ENCODE data around the gene C1QL4. TPM values are rescaled to one million over a fixed set of nuclear protein-coding genes. Genes with fewer than 3 reads are reported as not detected.

Gene C1QL4
- total and polyA plus RNA-seq, 2 of the 8 experiments (the other 6 are each of a cell fraction or from before 2014, with no cell fraction given): 0.28 to 0.63 TPM

DNA sequence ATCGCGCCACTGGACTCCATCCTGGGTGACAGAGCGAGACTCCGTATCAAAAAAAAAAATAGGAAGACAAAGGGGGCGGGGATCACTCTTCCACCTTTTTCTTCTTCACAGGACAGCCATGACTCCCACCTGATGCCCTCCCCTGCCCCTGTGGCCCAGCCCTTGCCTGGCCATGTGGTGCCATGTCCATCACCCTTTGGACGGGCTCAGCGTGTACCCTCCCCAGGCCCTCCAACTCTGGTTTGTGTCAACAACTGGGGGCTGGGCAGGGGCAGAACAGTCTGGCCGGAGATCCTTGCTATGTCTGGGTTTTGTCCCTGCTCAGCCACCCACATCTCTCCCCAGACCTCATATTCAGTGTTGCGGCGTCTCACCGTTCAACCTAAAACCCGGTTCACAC, 8.2 kb downstream of the C1QL4 start:
- Histone ChIP-seq H3K23me2 (ENCODE audit: low read depth, low read length) (peaks cover 2% of the 10 kb centered on the region; the same call in 1 of the 2 replicates), H2AK5ac (ENCODE audit: low read depth, low read length) (no peak overlapping the region), H2BK5ac (ENCODE audit: low read depth, low read length) (no peak overlapping the region), H3K36me3 (ENCODE audit: control insufficient read depth in 2 of 4, insufficient read depth in 4 of 4, low read length in 3 of 4) (peaks cover 5 to 37% (median 23%) of the 10 kb centered on the region in 4 experiments; a peak in 7 of 8 replicates), H2BK20ac (ENCODE audit: low read length) (no peak overlapping the region), H3K79me1 (ENCODE audit: low read depth, low read length) (no peaks in the 10 kb centered on the region; the same call in 1 of the 2 replicates), H3K18ac (ENCODE audit: extremely low read depth, low read length) (no peak overlapping the region), H4K91ac (replicated peaks; ENCODE audit: insufficient read length, low read length) (no peak overlapping the region), H4K8ac (ENCODE audit: extremely low read depth, insufficient read depth, low read length) (no peak overlapping the region), H3K79me2 (ENCODE audit: control insufficient read depth in 1 of 2, insufficient read depth in 2 of 2, low read length in 2 of 2) (peaks cover 0 to 3% of the 10 kb centered on the region in 2 experiments; a peak in 1 of 4 replicates), H3K23ac (ENCODE audit: insufficient read length) (no peak overlapping the region), H4K20me1 (replicated peaks in 1 of 2; ENCODE audit: control insufficient read depth in 1 of 2, insufficient read depth in 2 of 2, low read length in 2 of 2) (peaks cover 6 to 8% of the 10 kb centered on the region in 2 experiments), H3K27ac (ENCODE audit: low read depth, low read length) (no peak overlapping the region), H3K56ac (replicated peaks; ENCODE audit: insufficient read length, low read depth, low read length) (no peak overlapping the region), H3K4me2 (ENCODE audit: insufficient read depth in 1 of 2, low read depth in 2 of 2, low read length in 2 of 2) (no peak overlapping the region), H3K9ac (replicated peaks in 1 of 4; ENCODE audit: extremely low read depth in 1 of 4, low read depth in 3 of 4, low read length in 3 of 4) (no peak overlapping the region), H3K14ac (ENCODE audit: insufficient read length) (no peak overlapping the region), H3K27me3 (replicated peaks in 1 of 4; ENCODE audit: control insufficient read depth in 3 of 4, extremely low read depth in 1 of 4, insufficient read depth in 3 of 4, low read length in 3 of 4) (peaks cover 8 to 22% (median 16%) of the 10 kb centered on the region in 4 experiments; a peak in 6 of 7 replicates), H2BK15ac (ENCODE audit: low read length) (no peak overlapping the region), H4K5ac (ENCODE audit: insufficient read length, low read depth, low read length) (no peak overlapping the region), H3K4me1 (replicated peaks in 1 of 4; ENCODE audit: control insufficient read depth in 3 of 4, insufficient read depth in 4 of 4, low read length in 3 of 4) (peaks cover 0 to 3% (median 2%) of the 10 kb centered on the region in 4 experiments; a peak in 4 of 7 replicates), H2BK12ac (ENCODE audit: low read depth, low read length) (no peak overlapping the region), H2AFZ (ENCODE audit: low read length) (no peak overlapping the region), H2BK120ac (replicated peaks; ENCODE audit: low read depth, low read length) (no peak overlapping the region), H3K9me3 (ENCODE audit: insufficient read depth in 2 of 2, low read depth in 1 of 2, low read length in 1 of 2) (no peaks in the 10 kb centered on the region), H3K4ac (replicated peaks; ENCODE audit: insufficient read length, low read depth, low read length) (no peak overlapping the region), H3K4me3 (ENCODE audit: extremely low read depth in 1 of 4, insufficient read depth in 2 of 4, low read depth in 3 of 4, low read length in 4 of 4) (no peak overlapping the region)
- TF ChIP-seq, protein P1, sequence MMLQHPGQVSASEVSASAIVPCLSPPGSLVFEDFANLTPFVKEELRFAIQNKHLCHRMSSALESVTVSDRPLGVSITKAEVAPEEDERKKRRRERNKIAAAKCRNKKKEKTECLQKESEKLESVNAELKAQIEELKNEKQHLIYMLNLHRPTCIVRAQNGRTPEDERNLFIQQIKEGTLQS (IDR thresholded peaks at IDR 0.05; ENCODE audit: insufficient read depth, low read depth, low read length): no peak
- TF ChIP-seq GTF2F1 (IDR thresholded peaks at IDR 0.05; ENCODE audit: borderline replicate concordance, low read depth, low read length) (no peak), SP1 (IDR thresholded peaks at IDR 0.05; ENCODE audit: low read depth, low read length) (no peak), CHD1 (IDR thresholded peaks at IDR 0.05; ENCODE audit: low read depth, low read length) (no peak), SAP30 (IDR thresholded peaks at IDR 0.05; ENCODE audit: insufficient read depth, insufficient replicate concordance, low read length) (no peak), ZNF274 (IDR thresholded peaks at IDR 0.05; ENCODE audit: borderline replicate concordance, extremely low read depth, low read length) (no peak), RFX5 (IDR thresholded peaks at IDR 0.05; ENCODE audit: borderline replicate concordance, low read depth, low read length) (no peak), ASH2L (IDR thresholded peaks at IDR 0.05; ENCODE audit: low read length) (no peak), EZH2 (IDR thresholded peaks at IDR 0.05; ENCODE audit: low read depth, low read length, severe bottlenecking) (no peak), SIRT6 (IDR thresholded peaks at IDR 0.05; ENCODE audit: low read length) (no peak)
- TF ChIP-seq, protein P2, sequence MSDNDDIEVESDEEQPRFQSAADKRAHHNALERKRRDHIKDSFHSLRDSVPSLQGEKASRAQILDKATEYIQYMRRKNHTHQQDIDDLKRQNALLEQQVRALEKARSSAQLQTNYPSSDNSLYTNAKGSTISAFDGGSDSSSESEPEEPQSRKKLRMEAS (IDR thresholded peaks at IDR 0.05): no peak
- no peak for FAIRE-seq
- ChIA-PET CTCF (ENCODE audit: partially characterized antibody) (interaction anchor here (1.0 to 12.7 kb wide), 4 partner anchors 14 to 35 kb away, joined by 3 to 276 read pairs (median 156); partner anchors contain the start of genes DNAJC22 and PRPH), POLR2A (ENCODE audit: partially characterized antibody) (interaction anchor here (1.6 kb wide), 1 partner anchor 14 kb away, joined by 5 read pairs; no protein-coding TSS in a partner anchor)
- no peak for DNase-seq (ENCODE audit: low read depth in 1 of 2, low spot score in 2 of 2)
- 90% methylated on average over 7 of the region's 12 CpGs; no CpG with 5 or more reads in 1 of the 2 experiments for WGBS, 2 experiments (ENCODE audit: extremely low coverage in 1 of 2, insufficient coverage in 1 of 2, insufficient read length in 1 of 2, insufficient replicate concordance in 2 of 2, low coverage in 1 of 2, low lambda C conversion rate in 2 of 2, missing lambda C conversion rate in 1 of 2)

Measured in H1 (cell line).